ENCODE results near the gene PIEZO2.
"Not testable (repeated sequence)": the region's sequence is repeated elsewhere in the genome, so short reads cannot be mapped to it uniquely, and the experiment has no call there.

The PIEZO2 gene

DNA sequence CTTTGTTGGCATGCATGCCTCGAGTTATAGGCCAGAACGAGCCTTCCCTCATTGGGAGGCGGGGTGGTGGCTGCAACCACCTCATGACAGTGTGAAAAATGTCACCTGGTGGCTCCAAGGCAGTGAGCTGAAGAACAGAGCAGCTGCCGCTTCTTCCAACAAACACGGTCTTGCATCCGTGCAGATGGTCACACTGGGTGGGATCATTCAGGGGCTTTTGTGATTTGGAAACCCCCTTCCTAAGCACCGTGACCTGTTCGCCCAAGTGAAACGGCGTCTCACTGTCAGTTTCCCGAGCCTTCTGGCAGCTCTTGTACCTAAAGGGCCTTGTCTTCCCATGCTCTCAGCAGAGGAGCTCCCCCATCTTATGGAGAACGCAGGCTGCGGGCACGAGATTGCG, 463.9 kb downstream of the PIEZO2 start:
- no peak for DNase-seq (ENCODE audit: low read depth in 2 of 2)

GRCh38 chr18:10682368-10682714, 467.0 kb downstream of the PIEZO2 start:
- DNase-seq (ENCODE audit: low read depth in 2 of 2): no peak

DNA sequence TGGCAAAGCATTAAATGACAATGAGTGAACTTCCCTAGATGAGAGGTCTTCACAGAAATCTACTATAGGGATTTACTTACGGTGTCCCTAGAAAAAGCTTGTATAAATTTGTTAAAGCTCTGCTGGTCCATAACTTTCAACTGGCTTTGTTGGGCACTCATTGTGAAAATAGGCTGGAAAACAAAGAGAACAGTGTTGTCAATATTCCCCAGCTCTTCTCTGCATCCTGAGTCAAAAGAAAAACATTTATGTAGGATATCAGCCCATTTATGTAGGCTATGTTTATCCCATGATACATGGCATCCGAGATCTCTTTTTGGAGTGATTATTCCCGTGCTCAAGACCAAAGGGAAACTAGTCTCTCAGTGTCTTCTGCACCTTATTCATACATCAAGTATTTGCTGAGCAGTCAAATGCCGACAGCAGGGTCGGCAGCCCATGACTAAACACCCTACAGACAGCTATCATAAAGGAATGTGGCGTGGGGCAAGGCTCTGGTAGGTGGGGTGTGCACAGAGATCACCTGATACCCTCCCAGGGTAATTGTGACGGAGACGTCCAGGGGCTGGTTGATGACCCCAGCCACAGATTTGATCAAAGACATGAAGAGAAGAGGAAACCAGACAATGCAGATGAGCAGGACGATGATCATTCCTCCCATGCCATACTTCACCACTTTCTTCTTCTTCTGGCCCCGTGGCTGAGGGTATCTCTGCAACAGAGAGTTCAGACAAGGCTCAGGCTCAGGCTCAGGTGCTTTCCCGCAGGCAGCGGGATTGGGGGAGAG, 467.6 kb downstream of the PIEZO2 start:
- no peak for DNase-seq (ENCODE audit: low read depth in 2 of 2)

DNA sequence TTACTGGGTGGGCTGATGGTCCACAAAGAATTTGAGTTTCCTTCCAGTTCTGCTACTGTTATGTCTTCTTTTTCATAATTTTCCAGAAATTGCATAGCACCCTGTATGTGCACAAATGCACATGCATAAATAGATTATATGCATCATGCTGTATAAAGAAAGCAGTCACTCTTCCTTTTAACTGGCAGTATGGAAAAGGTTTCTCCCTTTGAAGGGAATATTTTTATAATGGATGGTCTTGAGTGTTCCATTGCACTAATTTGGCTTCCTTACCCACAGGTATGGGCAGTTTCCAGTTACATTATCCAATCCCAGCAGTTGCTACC, 469.1 kb downstream of the PIEZO2 start:
- DNase-seq (ENCODE audit: low read depth in 2 of 2): no peak

- no peak for DNase-seq (ENCODE audit: low read depth in 2 of 2)
Observed at GRCh38 chr18:10679557-10680270, 469.7 kb downstream of the PIEZO2 start.

- no peak for DNase-seq (ENCODE audit: low read depth in 2 of 2)
Observed at GRCh38 chr18:10671441-10671840, 477.9 kb downstream of the PIEZO2 start.

DNA sequence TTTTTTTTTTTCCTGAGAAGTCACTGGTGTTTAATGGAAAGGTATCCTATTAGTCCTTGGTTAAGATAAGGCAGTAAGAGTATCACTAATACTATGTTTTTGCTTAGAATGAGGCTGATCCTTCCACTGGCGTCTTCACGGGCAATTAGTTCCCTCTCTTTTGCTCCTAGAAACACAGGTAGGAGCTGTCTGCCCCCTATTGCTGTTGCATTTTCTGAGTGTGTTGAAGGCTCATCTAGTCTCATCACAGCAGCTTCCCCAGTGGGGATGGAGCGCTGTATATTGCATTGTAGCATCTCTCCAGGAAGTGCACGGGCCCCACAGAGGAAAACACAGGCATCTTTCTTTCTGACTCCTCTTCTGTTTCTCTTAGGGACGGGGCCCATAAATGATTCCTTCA, 478.5 kb downstream of the PIEZO2 start:
- DNase-seq (ENCODE audit: low read depth in 2 of 2): no peak

DNA sequence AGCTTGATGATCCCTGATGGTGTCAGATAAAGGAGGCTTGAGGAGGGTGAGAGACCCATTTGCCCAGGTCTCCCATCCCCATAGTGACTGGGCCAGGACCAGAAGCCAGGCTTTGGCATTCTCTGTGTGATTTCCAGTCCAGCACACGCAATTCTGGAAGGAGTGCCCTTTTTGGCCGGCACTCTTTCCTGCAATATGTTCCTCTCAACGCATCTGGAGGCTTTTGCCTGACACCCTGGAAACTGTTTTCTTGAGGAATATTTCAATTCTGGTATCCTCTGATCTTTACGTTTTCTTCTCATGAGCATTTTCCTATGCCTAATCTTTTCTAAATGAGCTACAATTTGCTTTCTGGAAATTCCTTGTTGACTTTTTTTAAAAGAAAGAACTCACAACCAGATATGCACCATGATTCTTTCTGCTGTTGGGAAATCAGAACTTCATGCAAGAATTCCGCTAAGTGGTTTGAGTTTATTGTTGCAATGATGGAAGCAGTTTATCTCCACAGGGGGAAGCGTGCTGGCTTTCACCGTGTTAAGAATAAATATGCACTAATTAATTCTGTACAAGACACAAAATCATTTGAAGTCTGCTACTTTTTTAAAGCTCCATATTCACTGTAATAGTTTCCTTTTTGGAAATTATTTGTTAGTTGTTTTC, 479.8 kb downstream of the PIEZO2 start:
- no peak for DNase-seq (ENCODE audit: low read depth in 2 of 2)

GRCh38 chr18:10663750-10664149, 485.6 kb downstream of the PIEZO2 start:
- no peak for DNase-seq (ENCODE audit: low read depth in 2 of 2)

DNA sequence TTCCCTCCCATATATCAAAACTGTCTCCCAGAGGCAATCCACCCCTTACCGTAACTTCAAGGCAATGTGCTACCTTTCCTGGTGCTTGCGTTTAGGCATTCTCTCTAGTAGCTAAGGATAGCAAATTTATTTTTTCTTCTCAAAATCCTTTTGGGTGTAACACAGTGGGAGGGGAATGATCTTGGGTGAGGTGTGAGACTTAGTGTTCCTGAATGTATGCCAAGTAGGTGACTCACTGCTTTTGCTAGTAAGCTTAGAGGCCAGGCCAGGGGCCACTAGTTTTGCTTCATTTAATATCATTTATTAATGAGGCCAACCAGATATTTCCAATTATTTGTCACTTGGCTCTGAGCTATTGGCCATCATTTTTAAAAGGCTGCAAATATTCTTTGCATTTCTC, 488.1 kb downstream of the PIEZO2 start:
- no peak for DNase-seq (ENCODE audit: low read depth in 2 of 2)

DNA sequence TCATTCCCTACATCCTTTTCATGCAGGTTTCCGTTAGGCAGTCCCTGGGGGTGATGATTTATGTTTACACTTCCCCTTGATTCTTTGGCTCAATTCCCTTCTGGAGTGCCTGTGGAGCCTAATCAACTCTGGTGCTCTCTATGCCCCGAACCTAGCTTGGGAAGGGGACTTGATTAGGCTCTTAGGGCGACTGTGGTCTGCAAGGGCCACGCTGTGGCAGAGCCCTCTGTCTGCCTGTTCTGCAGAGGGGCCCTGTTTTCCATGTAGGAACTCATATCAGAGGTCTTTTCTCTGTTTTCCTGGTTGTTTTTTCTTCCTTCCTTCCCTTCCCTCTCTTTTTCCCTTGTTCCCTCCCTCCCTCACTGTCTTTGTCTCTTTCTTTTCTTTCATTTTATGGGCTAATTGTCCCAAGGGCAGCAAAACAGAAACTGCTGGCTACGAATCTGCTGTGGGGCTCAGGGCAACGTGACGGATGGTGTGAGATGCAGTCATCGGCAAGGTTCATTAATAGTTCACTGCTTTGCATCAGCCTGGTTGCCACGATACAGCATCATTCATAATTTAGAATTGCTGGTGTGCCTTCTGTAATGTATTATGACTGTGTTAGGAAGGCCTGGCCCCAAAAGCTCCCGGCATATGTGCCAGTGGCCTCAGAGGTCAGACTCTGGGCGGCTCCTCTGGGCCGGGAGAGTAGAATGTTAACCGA, 489.0 kb downstream of the PIEZO2 start:
- DNase-seq (ENCODE audit: low read depth in 2 of 2): no peak

- no peak for DNase-seq (ENCODE audit: low read depth in 2 of 2)
Observed at GRCh38 chr18:10659594-10659993, 489.8 kb downstream of the PIEZO2 start.

DNA sequence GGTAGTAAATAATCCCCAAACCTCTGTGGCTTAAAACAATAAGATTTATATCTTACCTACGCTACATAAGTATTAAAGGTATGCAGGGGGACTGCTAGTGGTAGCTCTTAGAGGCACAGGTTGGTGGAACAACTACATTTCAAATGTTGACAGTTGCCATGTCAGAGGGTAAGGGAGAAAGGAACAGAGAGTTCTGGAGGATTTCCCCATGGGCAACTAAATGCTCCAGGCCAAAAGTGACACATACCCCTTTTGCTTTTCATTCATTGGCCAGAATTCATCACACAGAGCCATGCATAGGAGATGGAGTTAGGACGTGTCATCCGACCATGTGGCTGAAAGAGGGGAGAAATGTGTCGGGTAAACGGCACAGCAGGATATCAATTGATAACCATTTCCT, 490.4 kb downstream of the PIEZO2 start:
- DNase-seq (ENCODE audit: low read depth in 2 of 2): no peak

DNA sequence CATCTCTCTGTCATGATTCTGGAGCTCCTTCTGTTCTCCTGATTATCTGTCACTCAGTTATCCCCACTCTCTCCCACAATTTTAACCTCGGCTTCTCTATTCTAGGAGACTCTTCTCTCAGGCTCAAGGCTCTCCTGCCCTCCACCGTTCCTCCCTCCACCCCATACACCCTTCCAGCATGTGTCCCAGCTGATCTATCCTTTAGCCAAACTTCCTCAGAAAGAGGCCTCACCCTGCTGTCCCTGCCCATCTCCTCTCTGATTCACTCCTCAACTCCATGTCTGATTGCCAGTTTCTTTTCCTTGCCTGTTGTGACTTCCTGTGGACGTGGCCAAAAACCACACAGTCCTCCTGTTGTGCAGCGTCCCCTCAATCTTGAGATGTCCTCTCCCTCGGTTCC, 505.4 kb downstream of the PIEZO2 start:
- not testable (repeated sequence) for DNase-seq (ENCODE audit: low read depth in 2 of 2)

DNA sequence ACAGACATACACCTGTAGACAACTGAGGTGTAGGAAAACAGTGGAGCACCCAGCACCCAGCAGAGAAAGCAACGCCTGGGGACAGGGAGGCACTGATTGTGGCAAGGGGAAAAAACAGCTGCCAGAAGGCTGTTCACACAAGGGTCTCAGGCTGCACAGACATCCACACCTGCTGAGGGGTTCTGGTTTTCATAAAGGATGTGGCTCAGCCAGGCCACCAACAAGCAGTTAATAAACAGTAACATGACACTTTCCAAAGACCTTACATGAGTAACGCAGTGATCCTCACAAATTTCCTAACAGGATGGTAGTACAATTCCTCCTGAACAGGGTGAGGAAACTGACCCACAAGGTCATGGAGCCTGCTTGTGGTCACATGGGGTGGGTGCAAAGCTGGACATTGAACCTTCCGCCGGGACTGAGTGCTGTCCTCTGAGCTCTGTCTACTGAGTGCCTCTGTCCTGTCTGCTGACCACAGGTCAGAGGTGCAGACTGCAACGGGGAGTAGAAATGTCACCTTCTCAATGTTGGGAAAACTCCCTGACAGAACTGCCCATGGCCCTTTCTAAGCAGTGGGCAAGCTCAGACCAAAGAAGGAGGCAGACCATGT, 506.3 kb downstream of the PIEZO2 start:
- DNase-seq (ENCODE audit: low read depth in 2 of 2): not testable (repeated sequence)

GRCh38 chr18:10638539-10638885, 510.9 kb downstream of the PIEZO2 start:
- DNase-seq (ENCODE audit: low read depth in 2 of 2): not testable (repeated sequence)

- DNase-seq (ENCODE audit: low read depth in 2 of 2): not testable (repeated sequence)
Observed at GRCh38 chr18:10637858-10638538, 511.4 kb downstream of the PIEZO2 start.

- not testable (repeated sequence) for DNase-seq (ENCODE audit: low read depth in 2 of 2)
Observed at GRCh38 chr18:10629076-10629475, 520.3 kb downstream of the PIEZO2 start.

GRCh38 chr18:10626606-10627213, 522.7 kb downstream of the PIEZO2 start:
- DNase-seq (ENCODE audit: low read depth in 2 of 2): not testable (repeated sequence)

- not testable (repeated sequence) for DNase-seq (ENCODE audit: low read depth in 2 of 2)
Observed at GRCh38 chr18:10623606-10624005, 525.8 kb downstream of the PIEZO2 start.

GRCh38 chr18:10622982-10623381, 526.4 kb downstream of the PIEZO2 start:
- not testable (repeated sequence) for DNase-seq (ENCODE audit: low read depth in 2 of 2)

Measured in stimulated activated CD8-positive, alpha-beta memory T cell treated with anti-CD3 and anti-CD28 coated beads, Interleukin-15, amount 100 ng/mL, for 4 hours (primary cell).